Measurements from ENCODE around the gene ZNF48.
A peak's percentile ranks its signal among the peaks of the same experiment; 100 is the strongest.

ZNF48 gene

GRCh38 chr16:30358990-30359870 is 36.0 kb upstream of the ZNF48 start:
- no peak for DNase-seq (ENCODE audit: low spot score)

GRCh38 chr16:30359871-30360170 is 35.4 kb upstream of the ZNF48 start:
- no peak for DNase-seq (ENCODE audit: low spot score)

- DNase-seq (ENCODE audit: low spot score) = no peak
These were observed 34.0 kb upstream of the ZNF48 start for GRCh38 chr16:30361180-30361579.

GRCh38 chr16:30365200-30365599 is 30.0 kb upstream of the ZNF48 start:
- DNase-seq (ENCODE audit: low spot score) = no peak

- DNase-seq (ENCODE audit: low spot score) = no peak
These were observed 28.7 kb upstream of the ZNF48 start for GRCh38 chr16:30366511-30366910.

- DNase-seq (ENCODE audit: low spot score) = no peak
These were observed 27.7 kb upstream of the ZNF48 start for GRCh38 chr16:30367349-30368009.

GRCh38 chr16:30368122-30368791 is 27.0 kb upstream of the ZNF48 start:
- DNase-seq (ENCODE audit: low spot score) = no peak

- no peak for DNase-seq (ENCODE audit: low spot score)
These were observed 26.5 kb upstream of the ZNF48 start for GRCh38 chr16:30368792-30369090.

- DNase-seq (ENCODE audit: low spot score) = no peak
These were observed 25.9 kb upstream of the ZNF48 start for GRCh38 chr16:30369091-30369937.

GRCh38 chr16:30369938-30370455 is 25.2 kb upstream of the ZNF48 start:
- no peak for DNase-seq (ENCODE audit: low spot score)

- DNase-seq (ENCODE audit: low spot score) = peak; percentile 100
These were observed 24.6 kb upstream of the ZNF48 start, which contains the start of gene TBC1D10B for GRCh38 chr16:30370456-30371247. Gene TBC1D10B (minus strand): TSS chr16:30370494. CDS start chr16:30370183, 311 bp downstream.

- DNase-seq (ENCODE audit: low spot score) = no peak
These were observed 23.9 kb upstream of the ZNF48 start for GRCh38 chr16:30371248-30371816.

- DNase-seq (ENCODE audit: low spot score) = no peak
These were observed 23.0 kb upstream of the ZNF48 start for GRCh38 chr16:30372038-30372712.

GRCh38 chr16:30372725-30373124 is 22.5 kb upstream of the ZNF48 start:
- DNase-seq (ENCODE audit: low spot score) = no peak

- no peak for DNase-seq (ENCODE audit: low spot score)
These were observed 20.7 kb upstream of the ZNF48 start, which contains the start of gene MYL11 for GRCh38 chr16:30374538-30374937. Gene MYL11 (plus strand): TSS chr16:30374802. CDS start chr16:30374858, 56 bp downstream.

- no peak for DNase-seq (ENCODE audit: low spot score)
These were observed 19.4 kb upstream of the ZNF48 start for GRCh38 chr16:30375864-30376263.

- no peak for DNase-seq (ENCODE audit: low spot score)
These were observed 18.7 kb upstream of the ZNF48 start for GRCh38 chr16:30376461-30376902.

GRCh38 chr16:30377050-30377811 is 18.0 kb upstream of the ZNF48 start:
- DNase-seq (ENCODE audit: low spot score) = no peak

GRCh38 chr16:30377812-30378235 is 17.4 kb upstream of the ZNF48 start:
- DNase-seq (ENCODE audit: low spot score) = peak; percentile 93

All from cerebellar cortex (tissue), 1 donor.